Activated gamma-delta T cell (primary cell): ENCODE results near the gene CEP162.
"Not testable (repeated sequence)": the region's sequence is repeated elsewhere in the genome, so short reads cannot be mapped to it uniquely, and the experiment has no call there.

Experiments used
- DNase-seq: peaks from one replicate; lab custom pipeline; 2025; lab: John Stamatoyannopoulos, UW

CEP162 gene

DNA sequence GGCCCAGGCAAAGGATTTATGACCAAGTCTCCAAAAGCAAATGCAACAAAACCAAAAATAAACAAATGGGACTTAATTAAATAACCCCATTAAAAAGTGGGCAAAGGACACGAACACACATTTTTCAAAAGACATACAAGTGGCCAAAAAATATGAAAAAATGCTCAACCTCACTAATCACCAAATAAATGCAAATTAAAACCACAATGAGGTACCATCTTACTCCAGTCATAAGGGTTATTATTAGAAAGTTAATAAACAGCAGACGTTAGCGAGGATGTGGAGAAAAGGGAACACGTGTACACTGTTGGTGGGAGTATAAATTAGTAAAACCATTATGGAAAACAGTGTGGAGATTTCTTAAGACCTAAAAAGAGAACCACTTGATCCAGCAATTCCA, 71.1 kb downstream of the CEP162 start:
- DNase-seq, result no peak

GRCh38 chr6:84151669-84152068, 75.8 kb downstream of the CEP162 start:
- DNase-seq, result no peak

DNA sequence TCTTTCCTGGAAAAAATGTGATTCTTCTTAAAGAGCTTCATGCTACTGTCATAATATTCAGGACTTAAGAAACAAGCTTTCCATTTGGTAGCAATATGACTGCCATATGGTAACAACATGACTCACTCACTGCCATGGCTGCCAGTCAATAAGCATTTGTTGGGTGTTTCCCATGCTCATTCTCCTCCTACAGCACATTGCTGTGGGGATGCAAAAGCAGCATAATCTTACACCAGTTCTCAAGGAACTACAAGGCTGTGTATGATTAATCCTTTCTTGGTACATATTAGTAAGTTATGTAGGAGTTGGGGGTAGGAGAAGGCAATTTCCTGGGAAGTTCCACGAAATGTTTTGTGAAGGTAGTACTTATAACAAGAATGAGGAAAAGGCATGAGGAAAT, 76.7 kb downstream of the CEP162 start:
- no peak for DNase-seq

- DNase-seq, result no peak
Observed at GRCh38 chr6:84141521-84141920, 85.9 kb downstream of the CEP162 start.

DNA sequence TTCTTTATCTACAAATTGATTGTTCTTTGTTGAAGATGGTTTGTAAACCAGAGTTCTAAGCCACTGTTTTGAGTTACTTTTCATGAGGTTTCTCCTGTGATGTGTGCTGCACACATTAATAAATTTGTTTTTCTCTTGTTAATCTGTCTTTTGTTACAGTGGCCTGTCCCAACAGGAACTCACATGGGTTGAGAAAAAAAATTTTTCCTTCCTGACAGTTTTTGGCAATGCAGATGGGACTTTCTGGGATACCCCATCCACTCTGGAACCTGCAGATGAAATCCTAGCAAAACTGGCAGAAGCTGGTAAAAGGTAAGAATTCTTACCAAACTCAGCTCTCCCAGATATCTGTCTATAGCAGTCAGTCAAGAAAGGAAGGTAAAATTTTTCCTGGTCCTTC, 88.1 kb downstream of the CEP162 start:
- DNase-seq, result no peak

DNA sequence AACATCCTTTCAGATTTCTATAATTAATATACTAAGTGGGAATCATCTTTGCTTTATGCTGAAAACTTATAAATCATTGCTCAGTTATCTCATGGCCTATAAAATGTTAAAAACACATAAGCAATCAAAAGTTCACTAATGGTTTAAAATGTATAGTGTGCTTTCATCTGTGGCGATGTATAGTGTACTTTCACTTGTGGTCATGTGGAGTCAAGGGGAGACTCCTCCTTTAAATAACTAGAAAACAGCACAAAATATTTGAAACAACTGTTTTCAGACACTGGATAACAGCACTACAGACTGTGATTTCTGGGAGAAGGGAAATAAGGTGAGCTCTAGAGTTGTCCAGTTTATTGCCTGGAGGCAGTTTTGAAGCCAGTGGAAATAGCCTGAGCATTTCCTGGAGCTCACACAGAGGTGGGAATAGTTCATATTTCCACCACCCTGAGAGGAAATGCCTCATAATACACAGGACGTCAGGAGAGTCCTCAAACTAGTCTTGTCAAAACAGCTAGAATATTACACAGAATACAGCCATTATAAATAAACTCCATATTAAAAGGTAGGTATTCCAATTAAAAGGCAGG, 89.4 kb downstream of the CEP162 start:
- DNase-seq, result no peak

GRCh38 chr6:84137051-84137375, 90.4 kb downstream of the CEP162 start:
- DNase-seq, result no peak

DNA sequence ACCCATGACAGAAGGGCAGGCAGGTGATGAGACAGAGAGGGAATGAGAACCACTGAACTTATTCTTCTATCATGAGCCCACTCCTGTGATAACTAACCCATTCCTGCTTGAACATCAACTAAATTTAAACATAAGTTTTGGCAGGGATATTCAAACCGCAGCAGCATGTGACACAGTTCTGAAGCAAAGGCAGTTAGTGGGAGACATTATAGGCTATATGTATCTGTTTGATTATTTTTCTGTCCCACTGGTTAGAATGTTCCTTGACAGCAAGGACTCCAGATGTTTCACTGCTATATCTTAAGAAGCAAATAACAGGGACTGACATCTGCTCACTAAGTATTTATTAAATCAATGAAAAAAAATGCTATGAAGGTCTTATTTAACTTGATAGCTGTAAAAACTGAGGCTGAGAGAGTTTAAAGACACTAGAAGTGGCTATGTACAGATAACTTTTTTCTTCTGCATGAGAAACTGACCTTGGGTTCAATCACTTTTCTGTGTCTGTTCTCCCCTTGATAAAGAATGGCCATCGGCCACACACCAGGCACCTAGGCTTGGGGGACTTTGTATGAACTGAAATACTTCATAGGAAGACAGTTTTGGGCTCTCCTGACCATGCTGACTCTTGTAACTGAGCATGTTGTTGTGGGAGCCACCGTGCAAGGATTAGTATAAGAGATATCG, 90.9 kb downstream of the CEP162 start:
- no peak for DNase-seq

DNA sequence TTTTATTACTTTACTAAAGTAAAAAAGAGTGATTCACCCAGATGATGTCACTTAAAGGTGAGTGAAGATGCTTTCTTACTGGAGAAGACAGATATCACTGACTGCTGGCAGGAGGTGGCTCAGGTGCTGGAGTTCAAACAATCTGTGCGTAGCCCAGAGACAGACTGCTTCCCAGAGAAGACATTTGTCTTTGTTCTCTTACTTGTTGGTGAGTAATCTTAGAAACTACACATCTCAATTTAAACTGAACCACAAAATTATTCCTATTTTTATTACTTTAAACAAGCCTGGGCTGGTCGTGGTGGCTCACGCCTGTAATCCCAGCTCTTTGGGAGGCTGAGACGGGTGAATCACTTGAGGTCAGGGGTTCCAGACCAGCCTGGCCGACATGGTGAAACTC, 92.2 kb downstream of the CEP162 start:
- no peak for DNase-seq

GRCh38 chr6:84133385-84133784, 94.1 kb downstream of the CEP162 start:
- not testable (repeated sequence) for DNase-seq

GRCh38 chr6:84129588-84129987, 97.9 kb downstream of the CEP162 start:
- DNase-seq, result not testable (repeated sequence)

DNA sequence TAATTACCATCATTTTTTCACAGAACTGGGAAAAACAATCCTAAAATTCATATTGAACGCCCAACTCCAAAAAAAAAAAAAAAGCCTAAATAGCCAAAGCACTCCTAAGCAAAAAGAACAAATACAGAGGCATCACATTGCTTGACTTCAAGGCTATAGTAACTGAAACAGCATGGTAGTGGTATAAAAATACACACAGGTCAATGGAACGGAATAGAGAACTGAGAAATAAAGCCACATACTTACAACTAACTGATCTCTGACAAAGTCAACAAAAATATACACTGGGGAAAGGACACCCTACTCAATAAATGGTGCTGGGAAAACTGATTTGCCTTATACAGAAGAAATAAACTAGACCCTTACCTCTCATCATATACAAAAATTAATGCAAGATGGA, 104.3 kb downstream of the CEP162 start:
- DNase-seq, result no peak

DNA sequence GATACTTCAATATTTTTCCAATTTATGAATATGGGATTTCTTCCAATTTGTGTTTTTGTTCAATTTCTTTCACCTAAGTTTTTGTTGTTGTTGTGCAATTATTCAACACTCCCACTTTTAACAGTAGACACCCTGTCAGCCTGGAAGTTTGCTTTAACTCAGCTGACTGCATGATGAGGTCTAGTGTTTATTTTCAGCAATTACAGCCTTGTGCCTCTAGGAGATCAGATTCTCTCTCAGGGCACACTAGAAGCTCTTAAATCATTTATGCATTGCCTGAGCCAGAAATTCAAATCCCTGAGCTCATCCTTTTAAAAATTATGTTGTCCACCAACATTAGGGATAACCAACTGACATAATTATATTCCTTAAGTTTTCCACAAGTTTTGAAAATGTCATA, 108.2 kb downstream of the CEP162 start:
- no peak for DNase-seq

- DNase-seq, result no peak
Observed at GRCh38 chr6:84118191-84118590, 109.3 kb downstream of the CEP162 start.

- not testable (repeated sequence) for DNase-seq
Observed at GRCh38 chr6:84114933-84115594, 112.4 kb downstream of the CEP162 start.

DNA sequence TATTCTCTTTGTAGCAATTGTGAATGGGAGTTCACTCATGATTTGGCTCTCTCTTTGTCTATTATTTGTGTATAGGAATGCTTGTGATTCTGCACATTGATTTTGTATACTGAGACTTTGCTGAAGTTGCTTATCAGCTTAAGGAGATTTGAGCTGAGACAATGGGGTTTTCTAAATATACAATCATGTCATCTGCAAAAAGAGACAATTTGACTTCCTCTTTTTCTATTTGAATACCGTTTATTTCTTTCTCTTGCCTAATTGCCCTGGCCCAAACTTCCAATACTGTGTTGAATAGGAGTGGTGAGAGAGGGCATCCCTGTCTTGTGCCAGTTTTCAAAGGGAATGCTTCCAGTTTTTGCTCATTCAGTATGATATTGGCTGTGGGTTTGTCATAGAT, 116.1 kb downstream of the CEP162 start:
- DNase-seq, result not testable (repeated sequence)

DNA sequence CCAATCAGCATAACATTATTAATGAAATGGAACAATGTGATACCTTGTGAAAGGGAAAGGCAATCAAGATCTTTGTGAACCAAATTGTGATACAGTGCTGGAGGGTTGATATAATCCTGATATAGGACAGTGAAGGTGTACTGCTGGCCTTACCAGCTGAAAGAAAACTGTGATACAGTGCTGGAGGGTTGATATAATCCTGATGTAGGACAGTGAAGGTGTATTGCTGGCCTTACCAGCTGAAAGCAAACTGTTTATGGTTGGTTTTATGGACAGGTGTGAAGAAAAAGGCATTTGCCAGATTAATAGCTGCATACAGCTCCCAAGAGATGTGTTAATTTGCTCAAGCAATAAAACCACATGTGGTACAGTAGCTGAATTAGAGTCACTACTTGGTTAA, 119.9 kb downstream of the CEP162 start:
- DNase-seq, result no peak

DNA sequence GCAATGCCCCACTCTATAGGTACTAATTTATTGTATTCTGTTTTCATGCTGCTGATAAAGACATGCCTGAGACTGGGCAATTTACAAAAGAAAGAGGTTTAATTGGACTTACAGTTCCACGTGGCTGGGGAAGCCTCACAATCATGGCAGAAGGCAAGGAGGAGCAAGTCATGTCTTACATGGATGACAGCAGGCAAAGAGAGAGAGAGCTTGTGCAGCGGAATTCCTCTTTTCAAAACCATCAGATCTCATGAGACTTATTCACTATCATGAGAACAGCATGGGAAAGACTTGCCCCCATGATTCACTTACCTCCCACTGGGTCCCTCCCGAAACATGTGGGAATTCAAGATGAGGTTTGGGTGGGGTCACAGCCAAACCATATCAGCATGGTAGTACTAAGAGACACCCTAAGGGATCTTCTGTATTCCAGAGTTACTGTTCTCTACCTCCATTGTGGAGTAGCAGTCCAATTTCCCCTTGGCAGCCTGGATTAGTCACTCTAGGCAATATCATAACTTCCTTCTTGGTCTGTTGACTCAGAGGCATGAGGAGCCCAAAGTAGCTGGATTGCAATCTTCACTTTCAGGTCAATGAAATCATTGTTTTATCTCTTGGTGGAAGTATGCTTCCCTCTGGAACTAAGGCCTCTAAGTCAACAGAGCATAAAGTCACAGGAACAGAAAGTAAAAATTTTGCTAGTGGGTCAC, 122.1 kb downstream of the CEP162 start:
- DNase-seq, result not testable (repeated sequence)

DNA sequence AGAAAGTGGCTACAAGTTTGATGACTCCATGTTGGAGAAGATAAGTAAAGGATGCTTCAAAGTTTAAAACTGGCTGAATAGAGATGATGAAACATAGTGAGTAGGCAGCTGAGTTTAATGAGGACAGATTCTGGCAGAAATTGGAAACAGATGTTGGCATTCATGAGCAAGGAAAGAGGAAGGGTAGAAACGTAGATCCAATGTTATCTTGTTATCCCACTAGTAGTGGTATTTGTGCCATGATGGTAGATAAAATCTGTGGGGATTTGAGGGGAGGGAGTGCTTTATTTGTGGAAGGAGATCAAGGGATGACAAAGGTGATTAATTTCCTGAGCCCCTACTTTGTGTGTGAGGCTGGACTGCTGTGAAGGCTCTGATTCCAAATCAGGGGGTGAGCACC, 124.4 kb downstream of the CEP162 start:
- DNase-seq, result no peak

DNA sequence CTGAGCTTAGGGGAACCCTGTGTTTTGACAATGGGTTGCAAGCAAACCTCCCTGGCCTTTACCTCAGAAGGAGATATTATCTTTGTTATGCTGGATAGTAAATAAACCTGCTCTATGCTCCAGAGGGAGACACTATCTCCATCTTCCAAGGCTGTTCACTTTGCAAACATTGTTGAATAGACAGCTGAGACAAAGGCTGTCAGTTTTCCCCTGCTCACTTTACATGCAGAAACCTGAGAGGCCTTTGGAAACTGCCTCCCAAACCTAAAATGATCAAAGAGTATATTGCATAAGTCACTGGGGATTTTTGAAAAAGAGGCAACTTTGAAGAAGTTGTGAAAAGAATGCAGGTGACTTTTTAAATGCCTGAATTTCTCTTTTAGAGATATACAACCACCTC, 132.3 kb downstream of the CEP162 start:
- no peak for DNase-seq

DNA sequence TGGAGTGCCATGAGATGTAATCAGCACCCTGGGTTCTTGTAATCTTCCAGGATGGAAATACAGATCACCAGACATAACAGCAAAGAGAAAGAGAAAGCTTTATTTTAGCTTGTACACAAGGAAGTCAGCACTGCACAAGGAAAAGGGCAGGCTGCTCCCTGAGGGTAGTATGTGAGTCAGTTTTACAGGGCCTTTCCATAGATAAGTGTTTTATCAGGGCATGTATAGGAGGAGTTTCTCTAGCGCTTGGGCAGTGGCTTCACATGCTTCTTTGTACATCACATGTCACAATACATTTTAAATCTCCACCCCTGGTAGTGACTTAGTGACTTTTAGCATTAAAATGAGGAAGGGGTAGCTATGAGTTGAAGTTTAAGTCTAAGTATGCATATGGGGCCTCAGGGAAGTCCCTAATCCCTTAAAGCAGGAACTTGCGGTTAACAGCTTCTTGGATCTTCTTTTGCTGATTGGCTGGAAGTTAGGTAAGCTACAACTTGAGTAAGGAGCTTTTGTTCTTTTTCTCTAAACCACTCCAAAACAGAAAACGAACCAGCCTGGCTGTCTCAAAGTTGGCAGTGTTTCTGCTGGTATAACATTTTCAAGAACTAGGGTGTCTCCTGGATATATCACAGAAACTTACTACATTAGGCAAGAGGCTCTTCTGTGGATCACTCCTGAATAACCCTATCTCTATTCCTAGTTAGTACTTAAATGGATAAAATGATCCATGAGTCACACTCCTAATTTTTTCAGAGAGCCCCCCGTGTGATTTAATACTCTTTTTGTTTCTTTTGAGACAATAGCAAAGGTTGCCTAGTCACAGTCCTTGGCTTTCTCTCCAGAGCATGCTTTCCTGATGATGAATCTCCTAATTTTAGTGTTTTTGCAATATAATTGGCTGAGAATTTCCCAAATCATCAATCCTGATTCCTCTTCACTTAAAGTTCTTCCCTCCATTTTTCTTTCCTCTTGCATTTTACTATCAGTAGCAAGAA, 133.7 kb downstream of the CEP162 start:
- no peak for DNase-seq

DNA sequence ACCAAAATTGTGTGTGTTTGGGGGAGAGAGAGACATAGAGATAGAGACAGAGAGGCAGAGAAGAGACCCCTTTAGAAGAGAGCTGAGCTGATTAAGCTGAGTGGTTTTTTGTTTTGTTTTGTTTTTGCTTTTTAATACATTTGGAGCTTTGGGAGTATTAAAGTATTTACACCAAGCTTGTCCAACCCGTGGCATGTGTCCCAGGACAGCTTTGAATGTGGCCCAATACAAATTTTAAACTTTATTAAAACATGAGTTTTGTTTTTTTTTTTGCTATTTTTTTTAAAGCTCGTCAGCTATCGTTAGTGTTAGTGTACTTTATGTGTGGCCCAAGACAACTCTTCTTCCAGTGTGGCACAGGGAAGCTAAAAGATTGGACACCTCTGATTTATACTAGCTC, 137.9 kb downstream of the CEP162 start:
- DNase-seq, result no peak
